ENCODE results near the gene PKM. TPM values are rescaled to one million over a fixed set of nuclear protein-coding genes. Genes with fewer than 3 reads are reported as not detected.

PKM gene
- total and polyA plus RNA-seq, 9 of the 15 experiments (the other 6 are each of a cell fraction or from before 2014, with no cell fraction given) = 140 to 825 (median 383) TPM

- TF ChIP-seq IRF9 (tag; IDR thresholded peaks at IDR 0.05) = no peak
- no peak for TF ChIP-seq MGA (IDR thresholded peaks at IDR 0.05)
- TF ChIP-seq HIVEP1 (CRISPR knock-in tag; IDR thresholded peaks at IDR 0.05) = no peak
- TF ChIP-seq PATZ1 (CRISPR knock-in tag; IDR thresholded peaks at IDR 0.05; ENCODE audit: borderline replicate concordance) = no peak
- no peak for TF ChIP-seq TCF7L2 (IDR thresholded peaks at IDR 0.05; ENCODE audit: low read depth, low read length)
- TF ChIP-seq ZNF311 (CRISPR knock-in tag; IDR thresholded peaks at IDR 0.05) = no peak
- no peak for TF ChIP-seq ARID3B (CRISPR knock-in tag; IDR thresholded peaks at IDR 0.05; ENCODE audit: borderline replicate concordance)
- no peak for TF ChIP-seq ZNF224 (CRISPR knock-in tag; IDR thresholded peaks at IDR 0.05)
- TF ChIP-seq BHLHE40 (IDR thresholded peaks at IDR 0.05; ENCODE audit: low read length) = peak; percentile 37; the same call in 1 of the 2 replicates
- no peak for TF ChIP-seq ZNF589 (CRISPR knock-in tag; IDR thresholded peaks at IDR 0.05; ENCODE audit: low read depth)
These were observed 559 bp downstream of the PKM start (continued) for GRCh38 chr15:72230197-72231065.
